ENCODE results near the gene LDHD. TPM values are rescaled to one million over a fixed set of nuclear protein-coding genes. Genes with fewer than 3 reads are reported as not detected.

The LDHD gene
- total and polyA plus RNA-seq, 2 donors from 2014 or later, result 14.7 to 73.3 TPM

DNA sequence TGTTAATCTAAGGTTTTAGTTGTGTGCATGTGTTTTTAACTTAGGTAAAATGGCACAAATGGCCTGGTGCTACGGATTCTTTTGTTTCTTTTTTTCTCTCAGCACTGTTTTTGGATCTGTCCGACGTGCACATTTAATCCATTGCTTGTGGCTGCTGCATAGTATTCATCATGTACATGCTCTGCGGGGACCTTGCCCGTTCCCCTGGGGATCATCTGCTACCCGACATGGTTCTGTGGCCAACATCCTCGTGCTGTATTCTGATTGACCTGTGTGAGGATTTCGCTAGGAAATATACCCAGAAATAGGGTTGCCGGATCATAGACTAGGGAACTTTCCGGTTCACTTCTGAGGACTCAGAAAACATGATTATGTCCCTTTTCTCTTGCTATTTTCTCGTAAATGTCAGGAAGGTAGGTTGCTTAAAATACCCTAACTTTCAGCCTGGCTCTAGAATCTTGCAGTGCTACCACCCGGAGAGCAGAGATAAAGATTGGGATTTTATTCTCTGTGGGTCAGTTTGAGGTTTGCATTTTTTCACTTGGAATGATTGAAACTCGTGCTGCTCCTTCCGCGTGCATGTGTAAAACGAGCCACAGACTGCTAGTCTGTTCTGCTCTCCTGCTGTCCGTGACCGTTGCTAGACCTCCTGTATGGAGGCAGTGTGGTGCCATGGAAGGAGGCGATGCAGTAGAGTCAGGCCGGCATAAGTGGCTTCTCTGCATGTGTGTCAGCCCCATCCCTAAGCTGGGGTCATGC lies 42.9 kb downstream of the LDHD start:
- intact Hi-C loops (cut with DNase I), result no loop called here
- no peaks in the 10 kb centered on the region for H3K9me3 ChIP-seq (ENCODE audit: control insufficient read depth in 2 of 3, insufficient read depth in 1 of 3, low read length in 3 of 3)
- H3K36me3 ChIP-seq (ENCODE audit: control insufficient read depth in 2 of 3, insufficient read depth in 3 of 3, low read length in 3 of 3), result no peaks in the 10 kb centered on the region
- no peak overlapping the region for H3K27ac ChIP-seq (ENCODE audit: low read depth in 2 of 2, low read length in 2 of 2)
- H3K9ac ChIP-seq (ENCODE audit: low read length in 3 of 3), result no peak overlapping the region
- H3K4me1 ChIP-seq (ENCODE audit: control insufficient read depth in 2 of 3, insufficient read depth in 2 of 3, low read depth in 1 of 3, low read length in 3 of 3), result peaks cover 0 to 18% (median 12%) of the 10 kb centered on the region in 3 donors
- no peak overlapping the region for H3K4me3 ChIP-seq (ENCODE audit: low read length in 3 of 3)
- FAIRE-seq (no peak), DNase-seq (no peak)
- no peak for TF ChIP-seq CTCF (IDR thresholded peaks at IDR 0.05; ENCODE audit: borderline replicate concordance, extremely low read depth, insufficient read depth)
- H3K27me3 ChIP-seq (ENCODE audit: control insufficient read depth, insufficient read depth, low read length), result no peaks in the 10 kb centered on the region

DNA sequence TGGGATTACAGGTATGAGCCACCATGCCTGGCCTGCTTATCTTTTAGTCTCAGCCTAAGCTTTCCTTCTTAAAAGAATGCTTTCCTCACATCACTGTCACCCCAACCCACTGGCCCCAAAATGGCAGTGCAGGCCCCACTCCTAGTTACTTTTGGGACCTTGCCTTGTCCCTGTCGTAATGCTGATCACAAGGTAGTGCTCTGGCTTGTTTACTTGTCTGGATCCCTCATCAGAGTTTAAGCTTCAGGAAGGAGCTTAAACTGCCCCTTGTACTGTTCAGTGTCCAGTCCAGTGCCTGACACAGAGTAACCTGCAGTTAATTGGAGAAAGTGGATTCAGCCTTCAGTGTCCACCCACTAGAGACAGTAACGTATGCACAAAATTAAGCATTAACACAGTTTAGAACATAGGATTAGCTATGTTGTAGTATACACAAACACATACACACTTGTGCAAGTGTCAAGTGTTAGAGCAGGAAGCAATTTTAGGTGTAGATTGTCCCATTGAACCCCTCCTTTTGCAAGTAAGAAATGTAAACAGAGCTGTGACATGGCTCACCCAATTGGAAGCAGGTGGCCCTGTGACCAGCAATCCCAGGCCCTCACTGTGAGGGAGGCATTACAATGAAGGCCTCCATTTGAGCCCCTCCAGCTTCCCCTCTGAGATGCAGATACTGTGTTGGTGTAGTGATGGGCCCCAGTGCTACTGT lies 44.2 kb downstream of the LDHD start:
- DNase-seq, result no peak

GRCh38 chr16:75071621-75072020 lies 45.0 kb downstream of the LDHD start:
- no peaks in the 10 kb centered on the region for H3K27me3 ChIP-seq (ENCODE audit: control insufficient read depth, insufficient read depth, low read length)
- H3K9ac ChIP-seq (ENCODE audit: low read length in 3 of 3), result no peak overlapping the region
- peaks cover 0 to 18% (median 12%) of the 10 kb centered on the region in 3 donors for H3K4me1 ChIP-seq (ENCODE audit: control insufficient read depth in 2 of 3, insufficient read depth in 2 of 3, low read depth in 1 of 3, low read length in 3 of 3)
- intact Hi-C loops (cut with DNase I), result no loop called here
- no peaks in the 10 kb centered on the region for H3K36me3 ChIP-seq (ENCODE audit: control insufficient read depth in 2 of 3, insufficient read depth in 3 of 3, low read length in 3 of 3)
- H3K4me3 ChIP-seq (ENCODE audit: low read length in 3 of 3), result no peak overlapping the region
- no peak for TF ChIP-seq CTCF (IDR thresholded peaks at IDR 0.05; ENCODE audit: borderline replicate concordance, extremely low read depth, insufficient read depth)
- DNase-seq (no peak), FAIRE-seq (no peak)
- H3K27ac ChIP-seq (ENCODE audit: low read depth in 2 of 2, low read length in 2 of 2), result no peak overlapping the region
- H3K9me3 ChIP-seq (ENCODE audit: control insufficient read depth in 2 of 3, insufficient read depth in 1 of 3, low read length in 3 of 3), result no peaks in the 10 kb centered on the region

More for the DNA sequence above, 44.2 kb downstream of the LDHD start:
- intact Hi-C loops (cut with DNase I), result no loop called here
- H3K27me3 ChIP-seq (ENCODE audit: control insufficient read depth, insufficient read depth, low read length), result no peaks in the 10 kb centered on the region
- no peaks in the 10 kb centered on the region for H3K9me3 ChIP-seq (ENCODE audit: control insufficient read depth in 2 of 3, insufficient read depth in 1 of 3, low read length in 3 of 3)
- no peak for FAIRE-seq
- H3K9ac ChIP-seq (ENCODE audit: low read length in 3 of 3), result no peak overlapping the region
- H3K4me1 ChIP-seq (ENCODE audit: control insufficient read depth in 2 of 3, insufficient read depth in 2 of 3, low read depth in 1 of 3, low read length in 3 of 3), result peaks cover 0 to 18% (median 12%) of the 10 kb centered on the region in 3 donors
- H3K4me3 ChIP-seq (ENCODE audit: low read length in 3 of 3), result no peak overlapping the region
- no peak overlapping the region for H3K27ac ChIP-seq (ENCODE audit: low read depth in 2 of 2, low read length in 2 of 2)
- H3K36me3 ChIP-seq (ENCODE audit: control insufficient read depth in 2 of 3, insufficient read depth in 3 of 3, low read length in 3 of 3), result no peaks in the 10 kb centered on the region
- TF ChIP-seq CTCF (IDR thresholded peaks at IDR 0.05; ENCODE audit: borderline replicate concordance, extremely low read depth, insufficient read depth), result no peak
